Testis (tissue), 2 donors: ENCODE results near the gene FBXL7.

Experiments
- POLR2A ChIP-seq: fragments of 450-650 bp; IDR thresholded peaks from one replicate; pipeline ENCODE4 v1.6.1; 2017; ENCODE audit warnings: antibody characterized with exemption, mild to moderate bottlenecking, moderate library complexity
- TF ChIP-seq, protein P1 (sequence below), 3 experiments: fragments of 450-650 bp in 2 of 3; fragments of 200-600 bp in 1 of 3; sonication (generic) in 1 of 3; IDR thresholded peaks; one replicate each; pipeline ENCODE4 v1.5.1; 2016 to 2019; ENCODE audit warnings: antibody characterized with exemption in 3 of 3, mild to moderate bottlenecking in 2 of 3, moderate library complexity in 1 of 3

DNA sequence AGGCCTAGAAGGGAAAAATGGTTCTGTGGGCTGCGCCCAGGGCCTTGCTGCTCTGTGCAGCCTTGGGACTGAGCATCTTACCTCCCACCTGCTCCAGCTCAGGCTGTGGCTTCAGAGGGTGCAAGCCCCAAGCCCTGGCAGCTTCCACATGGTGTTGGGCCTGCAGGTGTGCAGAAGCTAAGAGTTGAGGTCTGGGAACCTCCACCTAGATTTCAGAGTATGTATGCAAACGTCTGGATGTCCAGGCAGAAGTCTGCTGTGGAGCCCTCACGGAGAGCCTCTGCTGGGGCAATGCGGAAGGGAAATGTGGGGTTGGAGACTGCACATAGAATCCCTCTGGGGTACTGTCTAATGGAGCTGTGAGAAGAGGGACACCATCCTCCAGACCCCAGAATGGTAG is 36.0 kb downstream of the FBXL7 start:
- TF ChIP-seq, protein P1, sequence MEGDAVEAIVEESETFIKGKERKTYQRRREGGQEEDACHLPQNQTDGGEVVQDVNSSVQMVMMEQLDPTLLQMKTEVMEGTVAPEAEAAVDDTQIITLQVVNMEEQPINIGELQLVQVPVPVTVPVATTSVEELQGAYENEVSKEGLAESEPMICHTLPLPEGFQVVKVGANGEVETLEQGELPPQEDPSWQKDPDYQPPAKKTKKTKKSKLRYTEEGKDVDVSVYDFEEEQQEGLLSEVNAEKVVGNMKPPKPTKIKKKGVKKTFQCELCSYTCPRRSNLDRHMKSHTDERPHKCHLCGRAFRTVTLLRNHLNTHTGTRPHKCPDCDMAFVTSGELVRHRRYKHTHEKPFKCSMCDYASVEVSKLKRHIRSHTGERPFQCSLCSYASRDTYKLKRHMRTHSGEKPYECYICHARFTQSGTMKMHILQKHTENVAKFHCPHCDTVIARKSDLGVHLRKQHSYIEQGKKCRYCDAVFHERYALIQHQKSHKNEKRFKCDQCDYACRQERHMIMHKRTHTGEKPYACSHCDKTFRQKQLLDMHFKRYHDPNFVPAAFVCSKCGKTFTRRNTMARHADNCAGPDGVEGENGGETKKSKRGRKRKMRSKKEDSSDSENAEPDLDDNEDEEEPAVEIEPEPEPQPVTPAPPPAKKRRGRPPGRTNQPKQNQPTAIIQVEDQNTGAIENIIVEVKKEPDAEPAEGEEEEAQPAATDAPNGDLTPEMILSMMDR (IDR thresholded peaks at IDR 0.05), result no peak
- no peak for TF ChIP-seq POLR2A
